Astrocyte (in vitro differentiated cells and primary cell): ENCODE data around the gene TRIM9. TPM values are rescaled to one million over a fixed set of nuclear protein-coding genes. Genes with fewer than 3 reads are reported as not detected.

ENCODE experiments used
- DNase-seq: peaks from one replicate; pipeline ENCODE4 v3.0.0-alpha.2; 2010; ENCODE audit warnings: low read depth
- FAIRE-seq: peaks from 2 replicates; lab custom pipeline; 2011; peaks lifted over from hg19 to GRCh38; lab: Jason Lieb, UNC
- H2AFZ ChIP-seq: 2 replicates; pipeline ENCODE4 v1.6.0; 2012; ENCODE audit warnings: low read depth, low read length, inconsistent platforms
- H3K27ac ChIP-seq: 2 replicates; pipeline ENCODE4 v1.5.1; 2011; ENCODE audit warnings: low read depth, low read length, inconsistent platforms
- H3K27me3 ChIP-seq: 2 replicates; pipeline ENCODE4 v1.6.0; 2011; ENCODE audit warnings: low read length, inconsistent platforms; ENCODE audit not compliant: insufficient read depth
- H3K36me3 ChIP-seq: 2 replicates; pipeline ENCODE4 v1.5.1; 2011; ENCODE audit warnings: low read length, inconsistent platforms; ENCODE audit not compliant: insufficient read depth
- H3K4me1 ChIP-seq: 2 replicates; pipeline ENCODE4 v1.5.1; 2011; ENCODE audit warnings: low read length, inconsistent platforms; ENCODE audit not compliant: insufficient read depth
- H3K4me2 ChIP-seq: 2 replicates; pipeline ENCODE4 v1.6.0; 2012; ENCODE audit warnings: low read length, inconsistent platforms
- H3K4me3 ChIP-seq: 2 replicates; pipeline ENCODE4 v1.5.1; 2011; ENCODE audit warnings: low read depth, mild to moderate bottlenecking, low read length, inconsistent platforms; ENCODE audit not compliant: insufficient read depth
- H3K79me2 ChIP-seq: 2 replicates; pipeline ENCODE4 v1.6.0; 2012; ENCODE audit warnings: mild to moderate bottlenecking, low read length, inconsistent platforms; ENCODE audit not compliant: insufficient read depth
- H3K9ac ChIP-seq: 2 replicates; pipeline ENCODE4 v1.6.0; 2012; ENCODE audit warnings: mild to moderate bottlenecking, low read length, inconsistent platforms
- H3K9me3 ChIP-seq: 2 replicates; pipeline ENCODE4 v1.5.1; 2012; ENCODE audit warnings: low read depth, mild to moderate bottlenecking, low read length, inconsistent platforms; ENCODE audit not compliant: insufficient read depth
- H4K20me1 ChIP-seq: 2 replicates; pipeline ENCODE4 v1.6.0; 2012; ENCODE audit warnings: low read length, inconsistent platforms; ENCODE audit not compliant: insufficient read depth
- H3K27ac Mint-ChIP-seq: one replicate; pipeline ENCODE4 v1.8.0; 2021; ENCODE audit warnings: mild to moderate bottlenecking, mixed read lengths; ENCODE audit not compliant: unreplicated experiment
- H3K27me3 Mint-ChIP-seq: one replicate; pipeline ENCODE4 v1.8.0; 2021; ENCODE audit warnings: low read depth, mixed read lengths; ENCODE audit not compliant: unreplicated experiment
- H3K36me3 Mint-ChIP-seq: one replicate; pipeline ENCODE4 v1.8.0; 2021; ENCODE audit warnings: low read depth, mixed read lengths; ENCODE audit not compliant: unreplicated experiment
- H3K4me1 Mint-ChIP-seq: one replicate; pipeline ENCODE4 v1.8.0; 2021; ENCODE audit warnings: low read depth, mixed read lengths; ENCODE audit not compliant: unreplicated experiment
- H3K4me3 Mint-ChIP-seq: one replicate; pipeline ENCODE4 v1.8.0; 2021; ENCODE audit warnings: mild to moderate bottlenecking, moderate library complexity, mixed read lengths; ENCODE audit not compliant: unreplicated experiment
- H3K9me3 Mint-ChIP-seq: one replicate; pipeline ENCODE4 v1.8.0; 2021; ENCODE audit warnings: mild to moderate bottlenecking, mixed read lengths; ENCODE audit not compliant: unreplicated experiment
- EZH2 ChIP-seq: IDR thresholded peaks from 2 replicates; pipeline ENCODE4 v1.6.1; 2012; ENCODE audit warnings: mild to moderate bottlenecking, low read length, inconsistent platforms; ENCODE audit not compliant: insufficient read depth
- total RNA-seq: library from RNA; stranded (reverse); gene quantifications from 2 replicates; pipeline ENCODE4 v1.2.1, GENCODE V29; 2021
- TF ChIP-seq, protein P1 (sequence below): IDR thresholded peaks from 2 replicates; pipeline ENCODE4 v1.5.1; 2011; ENCODE audit warnings: low read depth, mild to moderate bottlenecking, inconsistent platforms, low read length, moderate library complexity; ENCODE audit not compliant: insufficient read depth

The TRIM9 gene
- total RNA-seq, 1 donor from 2014 or later = 4.7 TPM

DNA sequence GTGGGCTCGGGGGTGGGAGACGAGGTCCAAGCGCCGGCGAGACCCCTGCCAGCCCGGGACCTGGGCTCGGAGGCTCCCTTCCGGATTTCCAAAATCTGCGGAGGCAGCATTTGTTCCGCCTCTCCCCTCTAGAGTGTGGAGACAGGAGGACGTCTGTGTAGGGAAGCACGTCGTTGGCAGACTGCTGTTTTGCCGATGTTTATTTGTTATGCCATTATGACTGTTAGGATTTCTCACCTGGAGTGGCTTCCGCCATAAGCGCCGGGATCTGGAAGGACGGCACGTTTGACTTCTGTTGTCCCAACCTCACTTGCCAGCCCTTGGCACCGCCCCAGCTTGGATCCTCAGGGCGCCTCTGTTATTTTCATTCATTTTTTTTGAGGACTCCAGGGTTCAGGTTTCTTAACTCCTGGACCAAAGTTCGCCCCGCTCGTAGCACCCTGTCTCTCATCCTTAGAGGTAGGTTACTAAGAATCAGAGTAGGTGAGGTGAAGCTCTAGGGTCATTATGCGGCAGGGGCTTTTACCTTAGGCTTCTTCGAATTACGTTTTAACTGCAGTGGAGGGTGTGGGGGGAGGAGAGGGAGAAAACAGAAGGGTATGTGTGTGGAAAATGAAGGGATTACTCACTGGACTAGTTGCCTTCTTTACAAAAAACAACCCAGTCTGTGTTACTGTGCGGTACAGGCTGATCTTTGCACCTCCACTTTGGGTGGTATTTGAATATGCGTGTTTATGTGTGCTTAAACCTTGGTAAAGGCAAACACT, 150.1 kb downstream of the TRIM9 start:
- Histone ChIP-seq H3K4me2 (peak overlapping the region; percentile 90), H3K9me3 (no peaks in the 10 kb centered on the region), H3K9ac (peak overlapping the region; percentile 83), H3K79me2 (no peaks in the 10 kb centered on the region), H4K20me1 (no peaks in the 10 kb centered on the region), H3K4me1 (peaks cover 11% of the 10 kb centered on the region), H3K27ac (peak overlapping the region; percentile 48), H3K36me3 (no peaks in the 10 kb centered on the region), H2AFZ (peak overlapping the region; percentile 100), H3K4me3 (peak overlapping the region; percentile 78), H3K27me3 (no peaks in the 10 kb centered on the region)
- Mint-ChIP-seq H3K36me3 (no peaks in the 10 kb centered on the region), H3K4me3 (peak overlapping the region; percentile 91), H3K27ac (peak overlapping the region; percentile 98), H3K9me3 (peaks cover 3% of the 10 kb centered on the region), H3K27me3 (no peaks in the 10 kb centered on the region), H3K4me1 (peaks cover 25% of the 10 kb centered on the region)
- TF ChIP-seq, protein P1, sequence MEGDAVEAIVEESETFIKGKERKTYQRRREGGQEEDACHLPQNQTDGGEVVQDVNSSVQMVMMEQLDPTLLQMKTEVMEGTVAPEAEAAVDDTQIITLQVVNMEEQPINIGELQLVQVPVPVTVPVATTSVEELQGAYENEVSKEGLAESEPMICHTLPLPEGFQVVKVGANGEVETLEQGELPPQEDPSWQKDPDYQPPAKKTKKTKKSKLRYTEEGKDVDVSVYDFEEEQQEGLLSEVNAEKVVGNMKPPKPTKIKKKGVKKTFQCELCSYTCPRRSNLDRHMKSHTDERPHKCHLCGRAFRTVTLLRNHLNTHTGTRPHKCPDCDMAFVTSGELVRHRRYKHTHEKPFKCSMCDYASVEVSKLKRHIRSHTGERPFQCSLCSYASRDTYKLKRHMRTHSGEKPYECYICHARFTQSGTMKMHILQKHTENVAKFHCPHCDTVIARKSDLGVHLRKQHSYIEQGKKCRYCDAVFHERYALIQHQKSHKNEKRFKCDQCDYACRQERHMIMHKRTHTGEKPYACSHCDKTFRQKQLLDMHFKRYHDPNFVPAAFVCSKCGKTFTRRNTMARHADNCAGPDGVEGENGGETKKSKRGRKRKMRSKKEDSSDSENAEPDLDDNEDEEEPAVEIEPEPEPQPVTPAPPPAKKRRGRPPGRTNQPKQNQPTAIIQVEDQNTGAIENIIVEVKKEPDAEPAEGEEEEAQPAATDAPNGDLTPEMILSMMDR = no peak
- TF ChIP-seq EZH2 = no peak
- FAIRE-seq (no peak), DNase-seq (peak; percentile 33)

DNA sequence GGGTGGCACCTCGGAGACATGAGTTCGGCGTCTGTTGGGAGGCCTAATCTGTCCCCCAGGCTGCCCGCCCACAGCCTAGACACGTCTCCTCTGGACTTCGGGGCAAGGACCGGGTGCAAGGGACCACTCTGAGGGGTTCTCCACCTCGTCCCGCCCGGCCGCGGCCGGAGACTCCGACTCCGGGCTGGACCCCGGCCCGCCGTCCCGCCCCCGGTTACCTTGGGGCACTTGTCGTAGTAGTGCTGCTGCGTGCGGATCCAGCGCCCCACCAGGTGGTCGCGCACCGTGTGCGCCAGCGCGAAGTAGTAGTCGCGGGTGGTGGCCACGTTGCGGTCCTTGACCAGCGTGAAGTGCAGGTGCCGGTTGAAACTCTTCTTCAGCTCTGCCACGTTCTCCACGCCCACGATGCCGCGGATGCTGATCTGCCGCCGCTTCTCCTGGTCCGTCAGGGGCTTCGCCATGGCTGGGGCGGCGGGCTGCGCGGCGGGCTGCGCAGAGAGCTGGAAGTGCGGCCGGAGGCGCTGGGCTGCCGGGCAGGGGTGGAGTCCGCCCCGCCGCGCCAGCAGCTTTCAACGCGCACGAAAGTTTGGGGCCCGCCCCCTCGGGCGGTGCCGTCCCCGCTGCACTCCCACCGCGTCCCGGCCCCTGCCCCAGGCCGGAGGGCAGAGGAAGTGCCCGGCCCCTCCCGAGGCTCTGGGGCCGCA, 150.8 kb downstream of the TRIM9 start, which contains the start of gene PYGL:
TSS of gene PYGL (minus strand) at position 541 of the 704 bp plus-strand sequence. CDS start at position 461, 80 bp downstream.
- peak; percentile 52 for DNase-seq
- TF ChIP-seq, protein P1 = no peak
- no peak for TF ChIP-seq EZH2
- H3K27ac ChIP-seq = peak within 1 kb of the TSS; percentile 48

More for the DNA sequence above, 150.8 kb downstream of the TRIM9 start, which contains the start of gene PYGL:
- Histone ChIP-seq H2AFZ (peak within 1 kb of the TSS; percentile 100), H3K79me2 (no peaks in the 10 kb centered on the region), H3K9ac (peak within 1 kb of the TSS; percentile 83), H3K9me3 (no peaks in the 10 kb centered on the region), H3K36me3 (no peaks in the 10 kb centered on the region), H3K27me3 (no peaks in the 10 kb centered on the region), H3K4me3 (peak within 1 kb of the TSS; percentile 78), H4K20me1 (no peaks in the 10 kb centered on the region), H3K4me1 (peaks cover 11% of the 10 kb centered on the region), H3K4me2 (peak within 1 kb of the TSS; percentile 90)
- Mint-ChIP-seq H3K36me3 (no peaks in the 10 kb centered on the region), H3K4me1 (peaks cover 25% of the 10 kb centered on the region), H3K27me3 (no peaks in the 10 kb centered on the region), H3K9me3 (peaks cover under 1% of the 10 kb centered on the region), H3K27ac (peak within 1 kb of the TSS; percentile 98), H3K4me3 (peak within 1 kb of the TSS; percentile 95)
- FAIRE-seq = no peak
